HL-60 (cell line): ENCODE measurements around the gene CXCR2.

Experiments
- GABPA ChIP-seq: IDR thresholded peaks from 2 replicates; pipeline ENCODE4 v1.6.1; 2012; ENCODE audit warnings: low read depth
- POLR2AphosphoS5 ChIP-seq: IDR thresholded peaks from 2 replicates; pipeline ENCODE4 v1.6.1; 2012; ENCODE audit warnings: low read depth
- SPI1 ChIP-seq: IDR thresholded peaks from 2 replicates; pipeline ENCODE4 v1.6.1; 2012; ENCODE audit warnings: low read depth, mild to moderate bottlenecking, borderline replicate concordance
- TF ChIP-seq, protein P1 (sequence below): IDR thresholded peaks from one replicate; pipeline ENCODE4 v1.5.1; 2011; ENCODE audit warnings: low read length, control low read depth, inconsistent platforms; ENCODE audit not compliant: insufficient read depth
- TF ChIP-seq, protein P2 (sequence below): IDR thresholded peaks from 2 replicates; pipeline ENCODE4 v1.6.1; 2012; ENCODE audit warnings: low read depth; ENCODE audit not compliant: insufficient replicate concordance

DNA sequence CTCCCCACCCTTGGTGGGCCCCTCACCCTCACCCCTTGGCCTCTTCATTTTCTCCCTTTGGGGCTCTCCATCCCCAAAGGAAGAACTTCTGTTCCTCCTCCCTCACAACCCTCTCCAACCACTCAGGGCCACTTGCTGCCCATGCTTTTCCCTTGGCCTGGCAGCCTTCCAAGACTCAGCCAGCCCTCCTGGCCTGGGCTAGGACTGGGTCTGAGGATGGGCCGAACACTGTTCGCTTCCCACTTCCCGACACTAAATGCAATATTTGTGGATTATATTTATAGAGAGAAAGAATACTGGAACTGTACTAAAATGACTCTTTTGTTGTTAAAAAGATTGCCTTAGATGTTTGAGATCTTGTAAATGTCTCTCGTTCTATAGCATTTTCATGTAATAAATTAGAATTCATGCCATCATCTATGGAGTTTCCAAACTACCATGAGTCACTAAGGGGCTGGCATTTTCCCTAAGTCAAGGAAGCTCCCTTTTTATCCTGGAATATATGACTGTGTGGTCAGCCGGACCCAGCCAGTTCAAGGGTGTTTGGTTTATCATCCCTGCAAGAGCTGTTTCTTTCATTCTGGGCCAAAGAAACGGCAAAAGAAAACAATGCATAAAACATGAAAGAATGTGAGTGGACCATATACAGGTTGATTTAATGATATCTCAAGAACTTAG, 3.8 kb downstream of the CXCR2 start:
- TF ChIP-seq, protein P1, sequence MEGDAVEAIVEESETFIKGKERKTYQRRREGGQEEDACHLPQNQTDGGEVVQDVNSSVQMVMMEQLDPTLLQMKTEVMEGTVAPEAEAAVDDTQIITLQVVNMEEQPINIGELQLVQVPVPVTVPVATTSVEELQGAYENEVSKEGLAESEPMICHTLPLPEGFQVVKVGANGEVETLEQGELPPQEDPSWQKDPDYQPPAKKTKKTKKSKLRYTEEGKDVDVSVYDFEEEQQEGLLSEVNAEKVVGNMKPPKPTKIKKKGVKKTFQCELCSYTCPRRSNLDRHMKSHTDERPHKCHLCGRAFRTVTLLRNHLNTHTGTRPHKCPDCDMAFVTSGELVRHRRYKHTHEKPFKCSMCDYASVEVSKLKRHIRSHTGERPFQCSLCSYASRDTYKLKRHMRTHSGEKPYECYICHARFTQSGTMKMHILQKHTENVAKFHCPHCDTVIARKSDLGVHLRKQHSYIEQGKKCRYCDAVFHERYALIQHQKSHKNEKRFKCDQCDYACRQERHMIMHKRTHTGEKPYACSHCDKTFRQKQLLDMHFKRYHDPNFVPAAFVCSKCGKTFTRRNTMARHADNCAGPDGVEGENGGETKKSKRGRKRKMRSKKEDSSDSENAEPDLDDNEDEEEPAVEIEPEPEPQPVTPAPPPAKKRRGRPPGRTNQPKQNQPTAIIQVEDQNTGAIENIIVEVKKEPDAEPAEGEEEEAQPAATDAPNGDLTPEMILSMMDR, result no peak
- TF ChIP-seq, protein P2, sequence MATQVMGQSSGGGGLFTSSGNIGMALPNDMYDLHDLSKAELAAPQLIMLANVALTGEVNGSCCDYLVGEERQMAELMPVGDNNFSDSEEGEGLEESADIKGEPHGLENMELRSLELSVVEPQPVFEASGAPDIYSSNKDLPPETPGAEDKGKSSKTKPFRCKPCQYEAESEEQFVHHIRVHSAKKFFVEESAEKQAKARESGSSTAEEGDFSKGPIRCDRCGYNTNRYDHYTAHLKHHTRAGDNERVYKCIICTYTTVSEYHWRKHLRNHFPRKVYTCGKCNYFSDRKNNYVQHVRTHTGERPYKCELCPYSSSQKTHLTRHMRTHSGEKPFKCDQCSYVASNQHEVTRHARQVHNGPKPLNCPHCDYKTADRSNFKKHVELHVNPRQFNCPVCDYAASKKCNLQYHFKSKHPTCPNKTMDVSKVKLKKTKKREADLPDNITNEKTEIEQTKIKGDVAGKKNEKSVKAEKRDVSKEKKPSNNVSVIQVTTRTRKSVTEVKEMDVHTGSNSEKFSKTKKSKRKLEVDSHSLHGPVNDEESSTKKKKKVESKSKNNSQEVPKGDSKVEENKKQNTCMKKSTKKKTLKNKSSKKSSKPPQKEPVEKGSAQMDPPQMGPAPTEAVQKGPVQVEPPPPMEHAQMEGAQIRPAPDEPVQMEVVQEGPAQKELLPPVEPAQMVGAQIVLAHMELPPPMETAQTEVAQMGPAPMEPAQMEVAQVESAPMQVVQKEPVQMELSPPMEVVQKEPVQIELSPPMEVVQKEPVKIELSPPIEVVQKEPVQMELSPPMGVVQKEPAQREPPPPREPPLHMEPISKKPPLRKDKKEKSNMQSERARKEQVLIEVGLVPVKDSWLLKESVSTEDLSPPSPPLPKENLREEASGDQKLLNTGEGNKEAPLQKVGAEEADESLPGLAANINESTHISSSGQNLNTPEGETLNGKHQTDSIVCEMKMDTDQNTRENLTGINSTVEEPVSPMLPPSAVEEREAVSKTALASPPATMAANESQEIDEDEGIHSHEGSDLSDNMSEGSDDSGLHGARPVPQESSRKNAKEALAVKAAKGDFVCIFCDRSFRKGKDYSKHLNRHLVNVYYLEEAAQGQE, result no peak
- TF ChIP-seq POLR2AphosphoS5 (no peak), GABPA (no peak), SPI1 (no peak)
